GM12875 (cell line): ENCODE measurements around the gene PLK1.

Experiments
- H3K4me3 ChIP-seq: one replicate; pipeline ENCODE4 v1.5.1; 2011; ENCODE audit warnings: low read depth, low read length, control low read depth
- TF ChIP-seq, protein P1 (sequence below): IDR thresholded peaks from 2 replicates; pipeline ENCODE4 v1.5.1; 2011; ENCODE audit warnings: low read depth, mild to moderate bottlenecking, control low read depth, inconsistent platforms, low read length, moderate library complexity, borderline replicate concordance; ENCODE audit not compliant: insufficient read depth

Gene PLK1

GRCh38 chr16:23702951-23703350 is 24.3 kb downstream of the PLK1 start:
- H3K4me3 ChIP-seq: no peak overlapping the region
- TF ChIP-seq, protein P1, sequence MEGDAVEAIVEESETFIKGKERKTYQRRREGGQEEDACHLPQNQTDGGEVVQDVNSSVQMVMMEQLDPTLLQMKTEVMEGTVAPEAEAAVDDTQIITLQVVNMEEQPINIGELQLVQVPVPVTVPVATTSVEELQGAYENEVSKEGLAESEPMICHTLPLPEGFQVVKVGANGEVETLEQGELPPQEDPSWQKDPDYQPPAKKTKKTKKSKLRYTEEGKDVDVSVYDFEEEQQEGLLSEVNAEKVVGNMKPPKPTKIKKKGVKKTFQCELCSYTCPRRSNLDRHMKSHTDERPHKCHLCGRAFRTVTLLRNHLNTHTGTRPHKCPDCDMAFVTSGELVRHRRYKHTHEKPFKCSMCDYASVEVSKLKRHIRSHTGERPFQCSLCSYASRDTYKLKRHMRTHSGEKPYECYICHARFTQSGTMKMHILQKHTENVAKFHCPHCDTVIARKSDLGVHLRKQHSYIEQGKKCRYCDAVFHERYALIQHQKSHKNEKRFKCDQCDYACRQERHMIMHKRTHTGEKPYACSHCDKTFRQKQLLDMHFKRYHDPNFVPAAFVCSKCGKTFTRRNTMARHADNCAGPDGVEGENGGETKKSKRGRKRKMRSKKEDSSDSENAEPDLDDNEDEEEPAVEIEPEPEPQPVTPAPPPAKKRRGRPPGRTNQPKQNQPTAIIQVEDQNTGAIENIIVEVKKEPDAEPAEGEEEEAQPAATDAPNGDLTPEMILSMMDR: no peak

GRCh38 chr16:23704772-23705516 is 26.3 kb downstream of the PLK1 start:
- no peak overlapping the region for H3K4me3 ChIP-seq
- TF ChIP-seq, protein P1: no peak

DNA sequence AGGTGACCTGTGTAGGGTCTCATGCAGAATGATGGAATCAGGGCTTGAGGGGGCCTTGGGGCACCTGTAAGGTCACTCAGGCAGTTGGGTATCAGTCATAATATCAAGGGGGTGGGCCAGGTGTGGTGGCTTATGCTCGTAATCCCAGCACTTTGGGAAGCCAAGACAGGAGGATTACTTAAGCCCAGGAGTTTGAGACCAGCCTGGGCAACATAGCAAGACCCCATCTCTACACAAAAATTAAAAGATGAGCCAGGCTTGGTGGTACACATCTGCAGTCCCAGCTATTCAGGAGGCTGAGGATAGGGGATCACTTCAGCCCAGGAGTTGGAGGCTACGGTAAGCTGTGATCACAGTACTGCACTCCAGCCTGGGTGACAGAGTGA is 26.8 kb downstream of the PLK1 start:
- no peak overlapping the region for H3K4me3 ChIP-seq

DNA sequence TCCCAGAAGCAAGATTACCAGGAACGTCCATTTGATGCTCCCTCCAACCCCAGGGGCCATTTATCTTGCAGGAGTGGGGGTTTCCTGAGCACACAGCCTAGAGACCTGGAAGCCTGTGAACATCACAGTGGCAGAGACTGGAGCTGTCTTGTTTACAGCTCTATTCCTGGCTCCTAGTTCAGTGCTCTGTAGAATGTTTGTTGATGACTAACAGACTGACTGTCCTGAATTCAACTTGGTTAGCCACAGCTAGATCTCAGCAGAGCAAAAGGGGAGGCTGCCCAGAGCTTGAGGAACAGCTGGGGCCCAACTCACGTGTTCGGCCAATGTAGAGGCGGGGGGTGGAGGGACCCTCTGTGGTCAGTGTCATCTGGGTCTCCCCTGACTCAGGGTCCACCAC is 27.8 kb downstream of the PLK1 start:
- no peak overlapping the region for H3K4me3 ChIP-seq
- TF ChIP-seq, protein P1: no peak

More for the DNA sequence above, 26.8 kb downstream of the PLK1 start:
- TF ChIP-seq, protein P1: no peak

DNA sequence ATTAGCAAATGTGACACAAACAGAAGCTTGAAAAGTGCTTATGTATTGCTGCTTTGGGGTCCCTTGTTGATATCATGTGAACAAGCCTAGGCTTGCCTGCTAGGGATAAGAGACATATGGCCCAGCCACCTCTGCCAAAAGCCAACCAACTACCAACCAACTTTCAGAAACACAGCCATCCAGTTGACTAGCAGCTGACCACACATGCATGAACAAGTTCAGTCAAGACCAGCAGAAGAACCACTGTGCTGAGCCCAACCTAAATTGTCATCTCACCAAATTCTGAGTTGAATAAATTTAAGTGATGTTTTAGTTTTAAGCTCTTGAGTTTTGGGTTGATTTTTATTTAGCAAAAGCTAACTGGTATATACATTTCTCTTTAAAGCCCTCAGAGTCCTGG is 30.8 kb downstream of the PLK1 start:
- H3K4me3 ChIP-seq: no peak overlapping the region
- TF ChIP-seq, protein P1: no peak

DNA sequence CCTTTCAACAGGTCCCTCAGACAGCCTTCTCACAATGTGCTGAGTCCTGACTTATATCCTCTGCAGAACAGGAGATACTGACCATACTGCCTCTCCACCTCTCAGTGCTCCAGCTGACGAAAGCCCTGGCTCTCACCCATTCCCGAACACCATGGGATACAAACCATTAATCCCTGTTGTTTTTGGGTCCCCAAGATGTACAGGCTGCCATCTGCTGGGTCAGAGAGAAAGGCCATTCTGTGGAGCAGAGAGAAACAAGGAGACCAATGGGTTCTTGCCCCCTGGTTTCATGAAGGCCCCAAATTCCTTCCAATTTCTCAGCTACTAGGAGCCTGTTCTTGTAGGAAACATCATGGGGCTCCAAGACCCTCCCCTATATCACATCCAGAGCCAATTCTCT is 31.3 kb downstream of the PLK1 start:
- H3K4me3 ChIP-seq: no peak overlapping the region
- TF ChIP-seq, protein P1: no peak

DNA sequence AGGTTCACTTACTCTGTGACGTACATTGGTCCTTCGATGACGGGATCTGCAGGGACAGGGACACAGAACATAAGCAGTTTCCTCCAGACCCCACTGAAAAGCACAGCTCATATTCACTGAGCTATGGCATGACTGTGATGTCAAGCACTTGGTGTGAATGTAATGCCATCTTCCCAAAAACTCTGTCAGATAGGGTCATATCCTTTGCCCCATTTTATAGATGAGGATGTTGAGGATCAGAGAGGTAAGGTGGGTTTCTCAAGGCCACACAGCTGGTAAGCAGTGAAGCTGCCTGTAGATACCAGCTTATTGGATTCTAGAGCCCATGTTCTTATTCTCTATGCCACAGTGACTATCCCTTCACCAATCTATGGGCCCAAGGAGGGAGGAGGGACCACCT is 31.8 kb downstream of the PLK1 start:
- no peak overlapping the region for H3K4me3 ChIP-seq
- TF ChIP-seq, protein P1: no peak
